ENCODE data around the gene CIB2.
"Not testable (repeated sequence)": the region's sequence is repeated elsewhere in the genome, so short reads cannot be mapped to it uniquely, and the experiment has no call there.

CIB2 gene

DNA sequence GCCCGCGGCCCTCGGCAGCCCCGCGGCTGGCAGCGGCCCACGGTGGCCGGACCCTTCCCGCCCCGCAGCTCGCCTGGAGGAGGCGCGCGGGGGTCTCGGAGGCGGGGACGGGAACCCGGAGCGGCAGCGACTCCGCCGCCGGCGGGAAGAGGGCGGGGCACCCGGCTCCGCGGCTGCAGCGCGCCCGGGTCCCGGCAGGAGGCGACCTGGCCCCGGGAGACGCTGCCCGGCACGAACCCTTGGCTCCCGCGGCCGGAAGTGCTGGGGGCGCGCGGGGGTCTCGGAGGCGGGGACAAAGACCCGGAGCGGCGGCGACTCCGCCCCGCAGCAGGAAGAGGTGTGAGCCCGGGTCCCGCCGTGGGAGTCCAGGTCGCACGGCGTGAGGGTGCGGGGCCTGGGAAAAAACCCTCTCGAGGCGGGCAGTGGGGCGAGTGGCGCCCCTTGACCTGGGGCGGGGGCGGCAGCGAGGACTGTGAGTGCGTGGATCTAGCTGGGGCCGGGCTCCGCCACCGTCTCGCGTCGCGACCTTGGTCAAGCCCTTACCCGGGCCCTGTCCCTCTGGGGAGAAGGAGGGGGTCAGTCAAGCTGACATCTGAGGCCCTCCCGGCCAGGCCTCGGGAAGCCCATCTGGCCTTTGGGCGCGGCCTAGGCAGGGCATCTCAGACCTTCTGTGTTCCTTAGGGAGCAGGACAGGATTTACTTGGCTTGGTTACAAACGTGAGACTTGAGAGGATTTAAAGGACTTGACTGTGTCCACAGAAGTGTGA lies at the start of gene CIB2:
TSS of gene CIB2 (minus strand) at position 151 of the 767 bp plus-strand sequence. CDS start 230 bp downstream, outside the sequence.
- peak; percentile 68 to 76 for DNase-seq (ENCODE audit: low read depth in 2 of 2)

DNA sequence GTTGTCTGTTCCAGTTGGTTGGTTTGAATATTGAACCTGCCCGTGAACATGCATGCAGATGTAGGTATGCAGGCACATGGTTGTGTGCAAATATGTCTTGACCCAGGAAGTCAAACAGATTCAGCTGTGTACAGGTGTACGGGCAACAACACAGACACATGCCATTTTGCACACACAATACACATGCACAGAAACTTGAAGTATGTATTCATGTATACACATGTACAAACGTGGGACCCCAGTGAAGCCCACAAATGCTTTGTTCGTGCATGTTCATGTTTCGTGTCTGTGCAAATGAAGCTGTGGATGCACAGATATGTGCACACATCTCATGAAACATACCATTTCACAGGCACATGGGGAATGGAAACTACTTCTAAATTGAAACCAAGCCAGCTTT lies 48.7 kb upstream of the CIB2 start:
- DNase-seq (ENCODE audit: low read depth in 2 of 2), result no peak

DNA sequence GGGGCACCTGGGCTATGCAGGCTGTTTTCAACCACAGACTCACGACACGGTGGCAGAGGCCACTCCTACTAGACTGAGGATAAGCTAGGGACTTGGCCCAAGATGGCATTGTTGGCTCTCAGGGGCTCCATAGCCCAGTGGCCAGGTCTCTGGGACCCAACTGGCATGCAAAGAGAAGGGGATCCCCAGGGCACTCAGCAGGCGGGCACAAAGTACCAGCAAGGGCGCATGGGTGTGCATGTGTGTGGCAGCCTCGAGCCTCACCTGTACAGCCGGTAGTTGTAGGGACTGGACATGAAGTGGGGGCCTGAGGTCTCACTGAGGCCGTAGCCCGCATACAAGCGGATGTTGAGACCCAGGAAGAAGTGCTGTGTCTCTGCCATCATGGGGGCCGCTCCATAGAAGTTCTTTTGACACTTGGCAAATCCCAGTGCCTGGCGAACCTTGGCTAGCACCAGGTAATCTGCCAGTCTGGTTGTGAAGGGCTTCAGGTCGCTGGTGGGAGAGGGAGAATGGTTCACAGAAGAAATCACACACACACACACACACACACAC lies 48.1 kb upstream of the CIB2 start:
- DNase-seq (ENCODE audit: low read depth in 2 of 2), result no peak

DNA sequence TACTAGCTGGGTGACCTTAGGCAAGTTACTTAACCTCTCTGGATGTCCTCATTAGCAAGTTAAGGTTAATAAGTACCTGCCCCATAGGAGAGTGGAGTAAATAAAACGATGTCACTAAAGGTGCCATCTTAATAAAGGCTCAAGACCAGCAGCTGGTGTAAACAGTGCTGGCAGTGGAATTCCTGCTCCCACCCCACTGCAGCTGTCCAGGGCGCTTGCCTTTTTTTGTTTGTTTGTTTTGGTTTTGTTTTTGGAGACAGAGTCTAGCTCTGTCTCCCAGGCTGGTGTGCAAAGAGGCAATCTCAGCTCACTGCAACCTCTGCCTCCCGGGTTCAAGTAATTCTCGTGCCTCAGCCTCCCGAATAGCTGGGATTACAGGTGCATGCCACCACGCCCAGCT lies 46.8 kb upstream of the CIB2 start:
- no peak for DNase-seq (ENCODE audit: low read depth in 2 of 2)

DNA sequence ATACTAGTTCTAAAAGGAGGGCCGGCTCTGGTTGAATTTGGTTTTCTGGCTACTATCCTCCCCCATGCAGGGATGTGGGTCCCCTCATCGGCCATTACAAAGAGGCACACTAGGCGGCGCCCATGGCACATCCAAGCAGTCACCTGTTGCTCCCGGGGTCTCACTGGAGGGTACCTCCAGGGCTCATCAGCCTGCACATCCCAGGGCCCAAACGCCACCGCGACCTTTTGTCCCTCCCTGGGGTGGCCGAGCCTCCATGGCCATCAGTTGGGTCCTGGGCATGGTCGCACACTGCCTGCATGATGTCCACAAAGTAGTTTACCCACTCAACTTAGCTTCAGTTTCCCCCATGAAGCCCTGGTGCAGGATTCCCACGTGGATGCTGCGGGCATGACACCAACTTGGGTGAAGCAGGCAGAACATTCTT lies 46.2 kb upstream of the CIB2 start:
- DNase-seq (ENCODE audit: low read depth in 2 of 2), result peak in 1 of 2 donors; percentile 15

DNA sequence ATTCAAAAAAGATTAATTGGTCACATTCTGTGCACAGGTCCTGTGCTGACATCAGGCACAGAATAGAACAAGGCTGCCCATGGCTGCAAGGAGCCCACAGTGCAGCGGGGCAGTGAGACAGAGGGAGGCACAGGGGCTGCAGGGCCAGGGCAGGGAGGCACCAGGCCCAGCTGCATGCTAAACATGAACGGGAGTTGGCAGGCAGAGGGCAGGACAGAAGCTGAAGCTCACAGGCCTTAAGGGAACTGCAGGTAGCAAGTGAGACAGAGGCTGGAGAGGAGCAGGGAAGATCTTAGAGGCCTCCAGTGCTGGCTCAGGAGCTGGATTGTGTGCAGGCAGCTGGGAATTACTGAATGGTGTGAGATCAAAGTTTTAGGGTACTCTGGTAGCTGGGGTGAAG lies 44.1 kb upstream of the CIB2 start:
- no peak for DNase-seq (ENCODE audit: low read depth in 2 of 2)

DNA sequence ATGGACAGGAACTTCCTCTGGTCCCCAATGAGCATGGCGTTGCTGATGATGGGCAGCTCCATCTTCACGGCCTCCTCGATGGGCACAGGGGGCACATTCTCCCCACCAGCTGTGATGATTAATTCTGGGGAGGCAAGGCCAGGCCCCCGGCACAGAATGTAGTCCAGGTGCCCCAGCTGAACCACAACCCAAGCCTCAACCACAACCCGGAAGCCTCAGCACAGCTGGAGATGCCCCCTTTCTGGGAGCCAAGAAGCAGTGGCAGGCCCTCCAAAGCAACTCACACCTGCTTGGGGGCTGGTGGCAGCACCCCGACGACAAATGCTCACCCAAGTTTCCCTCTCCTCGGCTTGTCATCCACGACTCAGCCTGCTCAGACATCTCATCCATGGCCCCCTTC lies 43.2 kb upstream of the CIB2 start:
- no peak for DNase-seq (ENCODE audit: low read depth in 2 of 2)

DNA sequence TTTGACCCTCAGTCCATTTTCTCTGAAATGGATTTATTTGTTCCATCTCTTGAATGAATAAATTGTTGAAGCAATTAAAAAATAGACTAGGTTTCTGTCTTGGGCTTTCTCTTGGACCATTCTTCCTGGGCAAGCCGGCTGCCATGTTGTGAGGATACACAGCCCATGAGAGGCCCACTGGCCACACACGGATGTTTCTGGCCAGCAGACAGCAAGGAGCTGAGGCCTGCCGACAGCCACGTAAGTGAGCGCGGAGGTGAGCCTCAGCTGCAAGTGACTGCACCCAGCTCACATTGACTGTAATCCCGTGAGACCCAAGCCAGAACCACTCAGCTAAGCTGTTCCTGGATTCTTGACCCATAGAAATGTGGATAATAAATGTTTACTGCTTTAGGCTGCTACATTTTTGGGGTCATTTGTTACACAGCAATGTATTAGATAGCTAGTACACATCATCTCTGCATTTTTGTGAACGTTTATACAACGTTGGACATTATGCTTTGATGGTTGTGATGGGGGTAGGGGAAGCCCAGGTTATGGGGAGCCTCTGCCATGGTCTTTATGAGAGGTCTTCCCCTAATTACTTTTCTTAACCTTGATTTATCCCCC lies 40.7 kb upstream of the CIB2 start:
- DNase-seq (ENCODE audit: low read depth in 2 of 2), result no peak

DNA sequence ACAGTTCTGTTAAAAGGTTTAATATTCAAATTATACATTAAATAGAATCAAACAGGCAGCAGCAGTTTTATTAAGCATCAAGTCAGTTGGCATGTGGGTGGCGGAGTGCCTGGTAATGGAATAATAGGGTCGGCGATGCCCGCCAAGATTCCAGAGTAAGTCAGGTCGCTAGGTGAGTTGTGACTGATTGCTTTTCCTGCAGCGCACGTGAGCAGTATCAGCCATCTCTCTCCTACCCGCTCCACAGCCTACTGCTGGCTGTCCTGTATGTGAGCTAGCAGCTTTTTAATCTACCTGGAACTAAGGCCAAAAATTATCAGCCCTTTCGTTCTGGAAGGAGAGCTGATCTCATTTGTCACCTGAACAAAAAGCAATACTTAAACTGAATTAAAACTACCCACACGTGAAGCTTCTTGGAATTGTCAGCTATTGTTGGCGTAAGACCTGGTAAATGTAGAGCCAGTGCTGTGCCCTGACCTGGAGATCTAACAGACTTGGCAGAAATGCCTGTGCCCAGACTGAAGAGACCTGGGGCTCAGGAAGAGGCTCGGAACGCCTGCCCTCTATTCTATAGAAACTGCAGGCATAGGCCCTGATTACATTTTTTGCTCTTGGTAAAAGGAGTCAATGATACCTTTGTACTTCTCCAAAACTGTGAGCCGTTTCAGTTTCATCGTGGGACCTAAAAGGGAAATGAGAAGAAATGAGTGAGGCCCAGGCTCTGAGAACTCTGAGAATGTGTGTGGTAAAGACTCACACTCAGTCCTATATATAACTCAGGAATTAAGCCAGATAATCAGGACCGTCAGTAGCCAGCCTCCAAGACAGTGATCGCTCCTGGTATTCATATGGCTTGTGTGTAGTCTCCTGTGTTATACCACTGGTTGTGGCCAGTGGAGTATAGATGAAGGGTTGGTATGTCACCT lies 39.9 kb upstream of the CIB2 start:
- DNase-seq (ENCODE audit: low read depth in 2 of 2), result no peak

DNA sequence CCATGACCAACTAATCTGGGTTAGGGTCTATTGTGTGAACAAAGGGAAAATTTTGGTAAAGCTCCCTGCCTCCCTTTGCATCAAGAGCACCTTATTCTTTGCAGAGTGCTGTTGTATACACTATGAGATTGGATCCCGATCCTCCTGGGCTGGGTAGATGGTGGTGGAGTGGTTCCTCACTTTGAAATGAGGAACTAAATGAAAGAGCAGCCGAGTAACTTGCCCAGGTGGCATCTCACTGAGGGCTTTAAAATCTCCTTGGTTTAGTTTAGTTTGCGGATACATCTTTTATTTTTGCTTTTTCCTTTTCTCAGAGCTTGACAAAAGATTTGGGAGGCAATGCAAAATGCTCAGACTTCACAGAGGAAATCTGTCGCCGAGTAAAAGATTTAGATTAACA lies 37.4 kb upstream of the CIB2 start:
- DNase-seq (ENCODE audit: low read depth in 2 of 2), result no peak

DNA sequence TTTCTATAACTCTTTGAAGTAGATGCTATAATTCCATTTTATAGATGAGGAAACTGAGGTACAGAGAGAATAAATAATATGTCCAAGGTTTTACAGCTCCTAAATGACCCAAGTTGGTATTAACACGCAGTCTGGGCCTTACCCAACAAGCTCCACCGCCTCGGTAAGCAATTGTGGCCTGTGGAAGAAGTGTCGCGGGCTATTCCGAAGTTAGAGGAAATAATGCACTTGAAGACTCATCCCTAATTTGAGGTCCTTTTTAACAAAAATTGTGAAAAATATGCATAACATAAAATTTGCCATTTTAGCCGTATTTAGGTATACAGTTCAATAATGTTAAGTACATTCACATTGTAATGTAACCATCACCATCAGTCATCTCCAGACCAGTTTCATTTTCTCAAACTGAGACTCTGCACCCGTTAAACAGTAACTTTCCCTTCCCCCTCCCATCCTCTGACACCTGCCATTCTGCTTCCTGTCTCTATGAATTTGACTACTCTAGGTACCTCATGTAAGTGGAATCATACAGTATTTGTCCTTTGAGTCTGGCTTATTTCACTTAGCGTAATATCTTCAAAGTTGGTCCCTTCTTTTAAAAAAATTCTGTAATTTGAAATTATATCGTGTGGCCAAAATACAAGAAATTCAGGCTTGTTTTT lies 36.1 kb upstream of the CIB2 start:
- no peak for DNase-seq (ENCODE audit: low read depth in 2 of 2)

DNA sequence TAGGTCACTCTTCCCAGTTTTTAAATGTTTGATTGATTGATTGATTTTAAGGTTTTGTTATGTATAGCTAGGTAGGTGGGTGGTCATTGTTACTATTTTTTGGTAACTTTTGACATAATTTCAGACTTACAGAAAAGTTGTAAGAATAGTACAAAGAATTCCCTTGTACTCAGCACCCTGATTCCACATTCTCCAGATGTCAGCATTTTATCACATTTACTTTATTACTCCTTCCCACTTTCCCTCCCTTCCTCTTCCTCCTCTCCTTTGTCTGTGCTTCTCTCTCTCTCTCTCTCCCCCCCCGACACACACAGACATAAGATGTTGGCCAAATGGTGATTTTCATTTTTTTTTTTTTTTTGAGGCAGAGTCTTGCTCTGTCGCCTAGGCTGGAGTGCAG lies 32.8 kb upstream of the CIB2 start:
- DNase-seq (ENCODE audit: low read depth in 2 of 2), result no peak

DNA sequence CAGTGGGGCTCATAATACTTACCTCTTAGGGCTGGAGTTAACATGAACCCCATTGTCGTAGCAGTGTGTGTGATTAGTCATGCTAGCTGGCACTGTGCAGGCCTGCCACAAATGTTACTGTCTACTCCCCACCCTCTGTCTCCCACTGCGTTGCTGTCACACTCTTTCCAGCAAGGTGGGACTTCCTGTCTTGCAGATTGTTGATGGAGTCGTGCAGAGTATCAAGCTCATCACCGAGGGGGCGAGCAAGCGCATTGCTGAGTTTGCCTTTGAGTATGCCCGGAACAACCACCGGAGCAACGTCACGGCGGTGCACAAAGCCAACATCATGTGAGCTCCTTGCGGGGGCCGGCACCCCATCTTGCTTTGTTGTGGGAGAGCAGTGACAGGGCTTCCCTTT lies 30.8 kb upstream of the CIB2 start:
- peak in 1 of 2 donors; percentile 16 for DNase-seq (ENCODE audit: low read depth in 2 of 2)

DNA sequence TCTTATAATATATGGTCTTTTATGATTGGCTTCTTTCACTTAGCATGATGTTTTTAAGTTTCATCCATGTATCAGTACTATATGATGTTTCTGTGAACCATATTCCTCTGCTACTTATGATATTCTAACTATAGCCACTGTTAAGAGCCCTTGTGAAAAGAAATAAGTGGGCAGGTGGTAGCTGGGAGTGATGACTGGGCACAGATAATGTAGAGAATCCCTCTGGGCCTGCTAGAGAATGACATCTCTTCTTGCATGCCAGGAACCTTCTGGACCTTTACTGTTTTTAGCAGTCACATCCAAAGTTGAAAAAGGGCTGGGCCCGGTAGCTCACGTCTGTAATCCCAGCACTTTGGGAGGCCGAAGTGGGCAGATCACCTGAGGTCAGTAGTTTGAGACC lies 28.1 kb upstream of the CIB2 start:
- no peak for DNase-seq (ENCODE audit: low read depth in 2 of 2)

DNA sequence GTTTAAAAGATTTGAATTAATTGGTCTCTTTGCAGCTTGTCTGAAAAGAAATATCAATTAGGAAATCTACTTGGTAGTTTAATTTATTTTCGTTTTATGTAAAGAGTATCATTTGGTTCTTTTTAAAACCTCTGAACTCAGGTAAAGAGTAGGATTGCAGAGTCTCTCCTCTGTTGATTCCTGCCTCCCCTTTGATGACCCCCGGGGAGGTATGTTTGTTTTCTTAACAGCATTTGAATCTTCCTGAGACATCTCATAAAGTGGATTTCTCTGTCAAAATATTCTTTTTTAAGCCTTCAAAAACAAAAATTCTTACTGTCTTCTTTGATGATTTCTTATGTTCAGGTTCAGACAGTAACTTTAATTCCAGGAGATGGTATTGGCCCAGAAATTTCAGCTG lies 26.0 kb upstream of the CIB2 start:
- DNase-seq (ENCODE audit: low read depth in 2 of 2), result no peak

DNA sequence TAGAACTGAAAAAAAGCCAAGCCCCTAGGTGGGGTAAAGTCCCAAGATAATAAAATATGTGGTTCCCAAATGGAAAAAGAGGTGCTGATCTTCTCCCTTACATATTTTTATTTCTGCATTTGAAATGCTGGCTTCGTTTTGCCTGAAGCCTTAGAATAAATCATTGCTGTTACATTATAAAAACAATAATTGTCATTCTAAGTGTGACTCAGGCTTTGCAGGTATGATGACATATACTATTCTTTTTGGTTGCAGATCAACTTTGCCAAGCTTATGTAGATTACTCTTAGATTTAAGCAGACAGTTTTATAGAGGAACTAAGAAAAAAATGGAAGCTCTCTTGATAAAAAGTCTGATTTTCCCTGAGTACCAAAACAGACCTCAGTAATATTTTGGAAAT lies 25.4 kb upstream of the CIB2 start:
- DNase-seq (ENCODE audit: low read depth in 2 of 2), result no peak

DNA sequence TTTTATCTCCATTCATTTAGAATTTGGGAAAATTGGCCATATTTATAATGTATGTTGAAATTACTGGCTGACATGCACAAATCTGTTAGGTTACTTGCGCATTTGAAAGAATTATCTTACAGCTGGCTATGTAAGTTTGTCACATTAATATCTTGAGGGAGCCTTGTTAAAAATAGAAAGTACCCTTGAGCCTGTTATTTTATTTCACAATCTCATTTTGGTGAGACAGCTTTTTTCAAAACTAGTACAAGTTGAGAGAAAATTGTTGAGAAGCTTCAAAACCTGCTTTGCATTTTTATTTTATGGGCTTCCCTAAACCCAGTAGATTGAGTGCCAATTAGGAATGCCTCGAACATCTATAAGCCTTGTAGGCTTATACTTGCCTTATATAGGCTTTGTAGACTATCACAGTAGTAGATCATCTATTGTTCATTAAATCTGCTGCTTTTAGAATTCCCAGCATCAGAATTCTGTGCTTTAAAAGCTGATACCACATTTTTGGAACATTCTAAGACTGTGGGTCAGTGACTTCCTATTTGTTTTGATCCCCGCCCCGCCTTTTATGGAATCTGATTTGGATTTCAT lies 24.2 kb upstream of the CIB2 start:
- no peak for DNase-seq (ENCODE audit: low read depth in 2 of 2)

DNA sequence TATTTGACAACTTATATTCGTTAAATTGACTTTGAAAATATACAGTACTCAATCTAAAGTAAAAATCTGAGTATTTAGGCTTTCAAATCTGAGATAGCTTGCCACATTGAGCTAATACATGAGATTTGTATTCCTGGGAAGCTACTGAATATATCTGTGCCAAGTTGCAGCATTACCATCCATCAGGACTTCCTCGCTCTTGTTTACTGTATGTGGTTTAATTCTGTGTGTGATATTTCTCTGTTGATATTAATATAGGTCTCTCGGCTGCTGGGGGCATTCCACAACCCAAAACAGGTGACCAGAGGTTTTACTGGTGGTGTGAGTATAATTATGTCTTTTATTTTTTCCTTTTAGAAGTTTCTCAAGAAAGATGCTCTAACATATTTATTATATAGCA lies 23.7 kb upstream of the CIB2 start:
- no peak for DNase-seq (ENCODE audit: low read depth in 2 of 2)

DNA sequence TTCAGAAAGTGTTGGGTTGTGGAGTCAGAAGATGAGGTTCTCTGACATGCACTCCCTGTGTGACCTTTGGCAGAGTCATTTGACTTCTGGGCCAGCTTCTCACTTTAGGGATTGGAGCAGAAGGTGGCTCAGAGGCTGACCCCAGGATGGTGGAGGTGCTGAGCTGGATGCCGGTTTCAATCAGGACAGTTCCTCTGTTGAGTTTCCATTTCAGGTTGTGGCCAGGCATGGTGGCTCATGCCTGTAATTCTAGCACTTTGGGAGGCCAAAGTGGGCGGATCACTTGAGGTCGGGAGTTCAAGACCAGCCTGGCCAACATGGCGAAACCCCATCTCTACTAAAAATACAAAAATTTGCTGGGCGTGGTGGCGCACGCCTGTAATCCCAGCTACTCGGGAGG lies 19.8 kb upstream of the CIB2 start:
- not testable (repeated sequence) for DNase-seq (ENCODE audit: low read depth in 2 of 2)

DNA sequence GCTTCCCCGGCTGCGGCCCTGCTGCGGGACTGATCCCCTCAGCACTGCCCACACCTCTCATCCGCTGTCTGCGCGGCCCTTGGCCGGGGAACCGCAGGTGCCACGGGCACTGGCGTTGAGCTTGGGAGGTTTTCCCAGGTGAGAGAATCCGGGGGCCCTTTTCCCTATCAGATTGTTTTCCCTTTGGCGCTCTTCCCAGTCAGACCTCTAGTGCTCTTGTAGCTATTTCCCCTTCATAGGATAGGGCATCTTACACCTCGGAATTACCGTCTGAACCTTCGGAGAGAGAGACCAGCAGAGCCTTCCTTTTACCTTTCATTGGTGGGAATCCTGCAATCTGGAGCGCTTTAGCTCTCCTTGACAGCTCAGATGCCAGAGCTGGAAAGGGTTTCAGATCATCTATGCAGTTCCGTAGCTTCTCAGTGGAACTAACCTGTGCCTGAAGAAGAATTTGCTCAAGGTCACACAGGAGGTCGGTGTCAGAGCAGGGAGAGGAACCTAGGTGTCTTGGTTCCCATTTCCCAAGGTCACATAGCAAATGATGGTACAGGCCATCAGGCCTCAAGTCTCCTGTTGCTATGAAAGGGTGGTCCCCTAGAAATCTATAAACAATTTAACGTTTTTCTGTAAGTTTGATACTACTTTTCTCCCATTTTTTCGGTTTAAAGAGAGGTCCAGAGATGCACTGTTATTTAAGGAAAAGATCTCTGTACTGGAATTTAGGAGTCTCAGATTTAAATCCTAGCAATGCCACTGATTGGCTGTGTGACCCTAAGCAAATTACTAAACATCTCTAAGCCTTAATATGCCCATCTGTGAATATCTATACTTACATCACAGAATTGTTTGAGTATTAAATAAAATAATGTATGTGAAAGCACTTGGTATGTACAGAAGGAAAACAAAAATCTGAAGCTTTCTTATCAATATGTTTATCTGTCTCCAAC lies 18.8 kb upstream of the CIB2 start:
- no peak for DNase-seq (ENCODE audit: low read depth in 2 of 2)

All from stimulated activated CD4-positive, alpha-beta T cell treated with anti-CD3 and anti-CD28 coated beads, Interleukin-1b, Interleukin-23, amount 100 ng/mL, for 4 hours (primary cell).